Upper lobe of right lung (tissue), 1 donor: ENCODE results near the gene PRR18. TPM values are rescaled to one million over a fixed set of nuclear protein-coding genes. Genes with fewer than 3 reads are reported as not detected.

Experiments used
- ATAC-seq: fragments of 200-7000 bp; cut with Tn5 transposase; one replicate; pipeline ENCODE4 v1.9.1; 2020; ENCODE audit warnings: mild to moderate bottlenecking, moderate library complexity
- DNase-seq: peaks from one replicate; pipeline ENCODE4 v3.0.0-alpha.2; 2020
- H3K27ac ChIP-seq: fragments of 200-600 bp; one replicate; pipeline ENCODE4 v1.8.0; 2022
- H3K27me3 ChIP-seq: fragments of 200-600 bp; one replicate; pipeline ENCODE4 v1.8.0; 2022; ENCODE audit warnings: mild to moderate bottlenecking
- H3K36me3 ChIP-seq: fragments of 200-600 bp; one replicate; pipeline ENCODE4 v1.8.0; 2022
- H3K4me1 ChIP-seq: fragments of 200-600 bp; one replicate; pipeline ENCODE4 v1.8.0; 2022
- H3K4me3 ChIP-seq: fragments of 200-600 bp; one replicate; pipeline ENCODE4 v1.8.0; 2022; ENCODE audit warnings: mild to moderate bottlenecking
- H3K9me3 ChIP-seq: fragments of 200-600 bp; one replicate; pipeline ENCODE4 v1.8.0; 2022
- intact Hi-C: fragments of 100-400 bp; cut with DNase I; formaldehyde crosslinking; loops from one replicate; pipeline ENCODE4 v1.11.0; 2022
- long read RNA-seq: library from polyadenylated mRNA; unstranded; transcript quantifications from one replicate; pipeline ENCODE4 v2.0.0, GENCODE V29; 2021
- total RNA-seq: library from RNA; stranded (reverse); fragmentation: NEBNext Ultra II Directional; extraction: Animal tissue kit (Norgen Biotek cat#: 25700); gene quantifications from one replicate; pipeline ENCODE4 v1.2.1, GENCODE V29; 2021
- TF ChIP-seq, protein P1 (sequence below): fragments of 200-600 bp; IDR thresholded peaks from one replicate; pipeline ENCODE4 v1.8.0; 2022; ENCODE audit warnings: antibody characterized with exemption
- donor health status: DM: no; HTN: yes; CAD: no; lungs with severe emphysema.

The PRR18 gene, protein sequence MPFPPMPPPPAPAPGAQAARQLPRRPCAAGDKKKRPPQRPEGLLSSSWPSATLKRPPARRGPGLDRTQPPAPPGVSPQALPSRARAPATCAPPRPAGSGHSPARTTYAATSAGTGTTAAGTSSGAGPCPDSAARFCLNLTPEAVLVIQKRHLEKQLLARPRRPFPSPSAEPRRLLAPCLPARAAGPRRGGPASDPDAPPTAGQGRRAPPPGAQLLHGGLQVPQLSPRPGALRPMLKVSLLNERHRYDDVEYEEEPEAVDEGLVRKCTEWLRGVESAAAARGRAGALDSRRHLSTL
- not detected for total RNA-seq
- long read RNA-seq: 0 reads

- H3K27me3 ChIP-seq: peaks cover 47% of the 10 kb centered on the region
- ATAC-seq (peak; percentile 55), DNase-seq (no peak)
These were observed at the start of gene PRR18 for GRCh38 chr6:166308033-166308768. PRR18 (minus strand) TSS chr6:166308392; CDS start chr6:166308142, 250 bp downstream.

DNA sequence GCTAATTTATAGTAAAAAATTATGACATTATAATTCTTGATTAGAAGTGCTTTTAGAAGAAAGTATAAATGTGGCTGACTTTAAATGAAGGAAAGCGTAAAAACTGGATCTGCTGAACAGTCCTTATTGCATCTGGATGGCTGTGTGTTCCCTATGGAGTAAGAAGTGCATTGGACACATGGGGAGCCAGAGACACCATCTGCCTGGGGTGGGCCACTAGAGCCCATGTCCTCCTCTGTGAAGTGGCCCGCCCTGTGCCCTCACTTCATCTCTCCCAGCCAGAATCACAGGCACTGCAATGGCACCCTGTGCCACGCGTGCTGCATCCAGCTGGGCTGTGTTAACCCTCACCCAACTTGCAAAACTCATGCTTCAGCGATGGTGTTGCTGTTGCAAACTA lies 47.4 kb upstream of the PRR18 start:
- intact Hi-C loops: no loop called here

More at GRCh38 chr6:166308033-166308768, at the start of gene PRR18:
- TF ChIP-seq, protein P1, sequence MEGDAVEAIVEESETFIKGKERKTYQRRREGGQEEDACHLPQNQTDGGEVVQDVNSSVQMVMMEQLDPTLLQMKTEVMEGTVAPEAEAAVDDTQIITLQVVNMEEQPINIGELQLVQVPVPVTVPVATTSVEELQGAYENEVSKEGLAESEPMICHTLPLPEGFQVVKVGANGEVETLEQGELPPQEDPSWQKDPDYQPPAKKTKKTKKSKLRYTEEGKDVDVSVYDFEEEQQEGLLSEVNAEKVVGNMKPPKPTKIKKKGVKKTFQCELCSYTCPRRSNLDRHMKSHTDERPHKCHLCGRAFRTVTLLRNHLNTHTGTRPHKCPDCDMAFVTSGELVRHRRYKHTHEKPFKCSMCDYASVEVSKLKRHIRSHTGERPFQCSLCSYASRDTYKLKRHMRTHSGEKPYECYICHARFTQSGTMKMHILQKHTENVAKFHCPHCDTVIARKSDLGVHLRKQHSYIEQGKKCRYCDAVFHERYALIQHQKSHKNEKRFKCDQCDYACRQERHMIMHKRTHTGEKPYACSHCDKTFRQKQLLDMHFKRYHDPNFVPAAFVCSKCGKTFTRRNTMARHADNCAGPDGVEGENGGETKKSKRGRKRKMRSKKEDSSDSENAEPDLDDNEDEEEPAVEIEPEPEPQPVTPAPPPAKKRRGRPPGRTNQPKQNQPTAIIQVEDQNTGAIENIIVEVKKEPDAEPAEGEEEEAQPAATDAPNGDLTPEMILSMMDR: no peak
- peak within 1 kb of the TSS; percentile 46 for H3K4me3 ChIP-seq
- no peaks in the 10 kb centered on the region for H3K9me3 ChIP-seq
- H3K36me3 ChIP-seq: no peaks in the 10 kb centered on the region
- no peak within 1 kb of the TSS for H3K27ac ChIP-seq
- H3K4me1 ChIP-seq: peaks cover 13% of the 10 kb centered on the region
- intact Hi-C loops: no loop called here

GRCh38 chr6:166354965-166355364 lies 46.8 kb upstream of the PRR18 start:
- Histone ChIP-seq H3K9me3 (no peaks in the 10 kb centered on the region), H3K27ac (no peak overlapping the region), H3K4me3 (no peak overlapping the region), H3K4me1 (no peaks in the 10 kb centered on the region), H3K27me3 (no peaks in the 10 kb centered on the region), H3K36me3 (no peaks in the 10 kb centered on the region)
- ATAC-seq (no peak), DNase-seq (no peak)
- intact Hi-C loops: no loop called here
- TF ChIP-seq, protein P1: no peak

More for the DNA sequence above, 47.4 kb upstream of the PRR18 start:
- Histone ChIP-seq H3K4me1 (no peaks in the 10 kb centered on the region), H3K27me3 (no peaks in the 10 kb centered on the region), H3K4me3 (no peak overlapping the region), H3K36me3 (no peaks in the 10 kb centered on the region), H3K27ac (no peak overlapping the region), H3K9me3 (no peaks in the 10 kb centered on the region)
- TF ChIP-seq, protein P1: no peak
- DNase-seq (no peak), ATAC-seq (no peak)

DNA sequence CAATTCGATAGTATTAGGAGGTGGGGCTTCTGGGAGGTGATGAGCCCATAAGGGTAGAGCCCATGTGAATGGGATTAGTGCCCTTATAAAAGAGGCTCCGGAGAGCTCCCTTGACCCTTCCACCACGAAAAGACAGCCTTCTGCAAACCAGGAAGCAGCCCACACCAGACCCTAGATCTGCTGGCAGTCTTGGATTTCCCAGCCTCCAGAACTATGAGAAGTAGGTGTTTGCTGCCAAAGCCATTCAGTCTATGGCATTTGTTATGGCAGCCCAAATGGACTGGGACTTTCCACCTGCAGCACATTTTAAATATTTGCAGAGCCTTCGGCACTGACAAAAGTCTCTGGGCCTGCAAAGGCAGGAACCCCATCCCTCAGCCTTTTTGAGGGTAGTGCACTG lies 46.0 kb upstream of the PRR18 start:
- Histone ChIP-seq H3K27ac (no peak overlapping the region), H3K9me3 (no peaks in the 10 kb centered on the region), H3K4me3 (no peak overlapping the region), H3K36me3 (no peaks in the 10 kb centered on the region), H3K4me1 (no peaks in the 10 kb centered on the region), H3K27me3 (no peaks in the 10 kb centered on the region)
- DNase-seq (no peak), ATAC-seq (no peak)
- intact Hi-C loops: no loop called here
- TF ChIP-seq, protein P1: no peak

DNA sequence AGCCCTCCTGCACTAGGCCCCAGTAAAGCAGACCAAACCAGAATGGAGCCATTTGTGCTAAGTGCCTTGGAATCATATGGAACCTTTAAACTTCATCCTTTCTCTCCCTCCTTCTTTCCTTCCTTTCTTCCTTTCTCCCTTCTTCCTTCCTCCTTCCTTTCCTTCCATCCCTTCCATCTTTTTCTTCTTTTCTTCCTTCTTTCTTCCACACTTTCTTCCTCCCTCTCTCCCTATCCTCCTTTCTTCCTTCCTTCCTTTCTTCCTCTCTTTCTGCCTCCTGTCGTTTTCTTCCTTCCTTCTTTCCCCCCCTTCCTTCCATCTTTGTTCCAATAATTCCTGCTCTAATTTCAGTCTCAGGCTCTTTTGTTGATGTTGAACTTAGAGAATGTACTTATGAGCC lies 45.3 kb upstream of the PRR18 start:
- no peak overlapping the region for H3K27ac ChIP-seq
- intact Hi-C loops: no loop called here
- TF ChIP-seq, protein P1: no peak
- ATAC-seq: no peak
- H3K4me1 ChIP-seq: no peaks in the 10 kb centered on the region
- H3K9me3 ChIP-seq: no peaks in the 10 kb centered on the region
- H3K4me3 ChIP-seq: no peak overlapping the region
- DNase-seq: no peak
- no peaks in the 10 kb centered on the region for H3K27me3 ChIP-seq
- no peaks in the 10 kb centered on the region for H3K36me3 ChIP-seq
